BJ (cell line): ENCODE measurements around the gene TENT4A. TPM values are rescaled to one million over a fixed set of nuclear protein-coding genes. Genes with fewer than 3 reads are reported as not detected.
"Not testable (repeated sequence)": the region's sequence is repeated elsewhere in the genome, so short reads cannot be mapped to it uniquely, and the experiment has no call there.

ENCODE experiments used
- CTCF ChIA-PET: fragments of 350-600 bp; formaldehyde crosslinking; extraction: SDS; loops from one replicate; lab custom pipeline; 2021; ENCODE audit warnings: antibody characterized with exemption, inconsistent platforms; lab: Yijun Ruan, JAX
- POLR2A ChIA-PET: fragments of 300-600 bp; sonication (Branson Sonifier 250); formaldehyde crosslinking; extraction: SDS; loops from one replicate; lab custom pipeline; 2021; ENCODE audit warnings: antibody characterized with exemption; lab: Charles Lee
- DNase-seq: peaks from one replicate; pipeline ENCODE4 v3.0.0-alpha.2; 2011; ENCODE audit warnings: low read depth
- H3K27me3 ChIP-seq: 2 replicates; pipeline ENCODE4 v1.6.0; 2011; ENCODE audit warnings: low read length; ENCODE audit not compliant: control insufficient read depth, insufficient read depth
- H3K36me3 ChIP-seq: 2 replicates; pipeline ENCODE4 v1.5.1; 2011; ENCODE audit warnings: low read length; ENCODE audit not compliant: control insufficient read depth, insufficient read depth
- H3K4me3 ChIP-seq: 2 replicates; pipeline ENCODE4 v1.5.1; 2011; ENCODE audit warnings: low read depth, mild to moderate bottlenecking, control low read depth, low read length
- CTCF ChIP-seq: IDR thresholded peaks from 2 replicates; pipeline ENCODE4 v1.5.1; 2011; ENCODE audit warnings: low read depth, mild to moderate bottlenecking, control low read depth, inconsistent platforms, low read length, moderate library complexity; ENCODE audit not compliant: insufficient read depth
- polyA plus RNA-seq: library from polyadenylated mRNA; depleted of rRNA; stranded (reverse); fragments of >200 nt; gene quantifications from 2 replicates; pipeline ENCODE4 v1.2.3, GENCODE V29; 2011

TENT4A gene
- polyA plus RNA-seq, 1 experiment, result 4.0 TPM

GRCh38 chr5:6773342-6774035 is 60.3 kb downstream of the TENT4A start:
- TF ChIP-seq CTCF, result no peak
- ChIA-PET CTCF (no interaction called here), POLR2A (interaction anchor here (0.6 kb wide), 1 partner anchor 22 kb away, joined by 3 read pairs; no protein-coding TSS in a partner anchor)
- no peak for DNase-seq
- H3K4me3 ChIP-seq, result no peak overlapping the region
- H3K27me3 ChIP-seq, result no peaks in the 10 kb centered on the region
- no peaks in the 10 kb centered on the region for H3K36me3 ChIP-seq

- H3K4me3 ChIP-seq, H3K36me3 ChIP-seq, CTCF ChIA-PET, DNase-seq, H3K27me3 ChIP-seq: not testable (repeated sequence)
- POLR2A ChIA-PET, result interaction anchor here (0.6 kb wide), 1 partner anchor 23 kb away, joined by 3 read pairs; no protein-coding TSS in a partner anchor
Measured at GRCh38 chr5:6774207-6774606, 61.0 kb downstream of the TENT4A start.

- ChIA-PET POLR2A (no interaction called here), CTCF (interaction anchor here (3.4 kb wide), 1 partner anchor 9 kb away, joined by 15 read pairs; no protein-coding TSS in a partner anchor)
- no peak for DNase-seq
- no peaks in the 10 kb centered on the region for H3K27me3 ChIP-seq
- no peak overlapping the region for H3K4me3 ChIP-seq
- TF ChIP-seq CTCF, result no peak
- H3K36me3 ChIP-seq, result no peaks in the 10 kb centered on the region
Measured at GRCh38 chr5:6774721-6775204, 61.5 kb downstream of the TENT4A start.

GRCh38 chr5:6775571-6775970 is 62.3 kb downstream of the TENT4A start:
- no peak for DNase-seq
- POLR2A ChIA-PET, result no interaction called here

GRCh38 chr5:6780802-6781391 is 67.7 kb downstream of the TENT4A start:
- peak; percentile 44 for TF ChIP-seq CTCF
- Histone ChIP-seq H3K27me3 (no peaks in the 10 kb centered on the region), H3K4me3 (no peak overlapping the region), H3K36me3 (no peaks in the 10 kb centered on the region)
- ChIA-PET POLR2A (no interaction called here), CTCF (interaction anchor here (1.0 to 1.9 kb wide), 2 partner anchors 14 to 21 kb away, joined by 3 to 6 read pairs; no protein-coding TSS in a partner anchor)
- no peak for DNase-seq

More at GRCh38 chr5:6775571-6775970, 62.3 kb downstream of the TENT4A start:
- CTCF ChIA-PET, result interaction anchor here (3.4 kb wide), 1 partner anchor 10 kb away, joined by 15 read pairs; no protein-coding TSS in a partner anchor
- no peak for TF ChIP-seq CTCF
- Histone ChIP-seq H3K36me3 (no peaks in the 10 kb centered on the region), H3K4me3 (no peak overlapping the region), H3K27me3 (no peaks in the 10 kb centered on the region)
